NOMO-1 (cell line): Measurements from ENCODE around the gene HMGXB4.

Source experiments
- DNase-seq, 2 experiments: peaks; one replicate each; lab custom pipeline; 2025; ENCODE audit not compliant: unreplicated experiment in 2 of 2; lab: John Stamatoyannopoulos, UW

Gene HMGXB4

DNA sequence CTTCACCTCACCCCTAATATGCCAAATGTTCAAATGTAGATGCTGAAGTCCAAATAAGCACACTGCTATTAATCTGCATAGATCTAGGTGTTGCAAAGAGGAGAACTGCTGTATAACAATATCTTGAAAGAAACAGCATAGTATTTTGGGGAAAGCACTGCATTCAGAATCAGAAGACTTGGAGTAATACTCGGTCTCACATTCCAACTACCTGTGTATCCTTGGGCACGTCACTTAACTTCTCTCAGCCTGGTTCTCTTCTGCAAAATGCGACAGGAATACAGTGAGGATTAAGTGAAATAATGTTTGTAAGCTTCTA lies 332 bp upstream of the HMGXB4 start:
- no peak for DNase-seq

DNA sequence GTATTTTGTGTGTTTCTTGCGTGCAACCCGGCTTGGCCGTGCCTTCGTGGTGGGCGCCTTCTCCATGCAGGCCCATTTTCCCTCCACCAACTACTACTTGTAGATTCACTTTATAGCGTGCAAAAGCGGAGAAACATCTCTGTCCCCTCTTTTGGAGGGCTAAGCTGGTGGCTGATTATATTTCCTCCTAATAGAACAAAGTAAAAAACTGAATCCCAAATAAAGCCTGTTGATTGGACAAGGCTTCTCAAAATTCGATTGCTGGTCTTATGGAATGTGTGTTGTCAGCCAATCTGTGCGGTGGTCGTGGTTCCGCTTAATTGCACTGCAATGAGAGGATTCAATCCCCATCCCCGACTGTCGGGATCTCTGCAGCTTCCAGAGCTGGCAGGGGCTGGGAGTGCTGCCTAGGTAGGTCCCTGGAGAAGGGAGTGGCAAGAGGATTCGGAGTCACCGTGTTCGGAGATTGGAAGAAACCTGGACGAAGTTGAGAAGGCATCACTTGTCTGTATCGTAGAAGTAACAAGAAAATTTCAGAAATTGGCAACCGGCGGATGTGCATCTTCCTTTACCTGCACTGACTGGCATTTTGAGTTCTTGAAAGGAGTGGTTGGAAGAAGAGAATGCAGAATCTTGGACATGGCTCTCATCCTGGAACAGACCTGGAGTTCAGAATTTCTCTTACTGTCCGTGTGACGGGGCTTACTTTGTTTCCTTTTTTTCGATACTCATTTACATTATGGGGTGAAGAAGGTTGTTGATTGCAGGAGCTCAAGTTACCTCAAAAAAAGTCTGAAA lies 1.1 kb downstream of the HMGXB4 start:
- DNase-seq, result no peak

DNA sequence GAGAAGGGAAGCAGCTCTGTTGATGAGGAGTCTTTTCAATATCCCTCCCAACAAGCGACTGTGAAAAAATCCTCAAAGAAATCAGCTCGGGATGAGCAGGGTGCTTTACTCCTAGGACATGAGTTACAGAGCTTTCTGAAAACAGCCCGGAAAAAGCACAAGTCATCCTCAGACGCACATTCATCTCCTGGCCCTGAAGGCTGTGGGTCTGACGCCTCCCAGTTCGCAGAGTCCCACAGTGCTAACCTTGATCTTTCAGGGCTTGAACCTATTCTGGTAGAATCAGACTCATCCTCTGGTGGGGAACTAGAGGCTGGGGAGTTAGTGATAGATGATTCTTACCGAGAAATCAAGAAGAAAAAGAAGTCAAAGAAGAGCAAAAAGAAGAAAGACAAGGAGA lies 7.7 kb downstream of the HMGXB4 start:
- DNase-seq, result no peak

DNA sequence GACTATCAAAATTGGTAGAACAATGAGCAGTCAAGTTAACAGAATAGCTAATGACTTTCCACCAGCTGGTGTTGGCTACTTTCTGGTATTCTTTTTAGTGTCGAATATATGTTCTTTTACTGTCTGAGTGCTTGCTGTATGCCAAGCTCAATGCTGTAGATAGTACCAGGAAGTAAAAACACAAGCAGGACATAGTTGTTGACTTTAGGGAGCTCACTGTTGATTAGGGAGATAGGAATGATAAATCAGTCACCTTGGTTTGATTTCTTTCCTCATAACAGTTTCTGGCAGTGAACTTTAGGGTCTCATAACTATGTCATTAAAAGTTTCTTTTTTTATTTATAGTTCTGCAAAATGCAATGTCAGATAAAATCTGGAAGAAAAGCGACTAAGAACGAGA lies 9.0 kb downstream of the HMGXB4 start:
- DNase-seq, result no peak

DNA sequence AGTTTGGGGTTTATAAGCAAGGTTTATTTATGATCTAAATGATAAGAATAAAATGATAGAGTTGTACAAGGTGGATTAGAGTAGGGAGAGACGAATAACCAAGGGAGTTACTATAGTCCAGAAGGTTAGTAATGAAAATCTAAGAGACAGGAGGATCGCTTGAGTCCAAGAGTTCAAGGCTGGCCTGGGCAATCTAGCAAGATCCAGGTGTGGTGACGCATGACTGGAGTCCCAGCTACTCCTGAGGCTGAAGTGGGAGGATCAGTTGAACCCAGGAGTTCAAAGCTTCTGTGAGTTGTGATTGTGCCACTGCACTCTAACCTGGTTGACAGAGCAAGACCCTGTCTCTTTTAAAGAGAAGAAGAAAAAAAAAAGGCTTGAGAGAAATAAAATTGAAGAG lies 12.3 kb downstream of the HMGXB4 start:
- DNase-seq, result no peak

DNA sequence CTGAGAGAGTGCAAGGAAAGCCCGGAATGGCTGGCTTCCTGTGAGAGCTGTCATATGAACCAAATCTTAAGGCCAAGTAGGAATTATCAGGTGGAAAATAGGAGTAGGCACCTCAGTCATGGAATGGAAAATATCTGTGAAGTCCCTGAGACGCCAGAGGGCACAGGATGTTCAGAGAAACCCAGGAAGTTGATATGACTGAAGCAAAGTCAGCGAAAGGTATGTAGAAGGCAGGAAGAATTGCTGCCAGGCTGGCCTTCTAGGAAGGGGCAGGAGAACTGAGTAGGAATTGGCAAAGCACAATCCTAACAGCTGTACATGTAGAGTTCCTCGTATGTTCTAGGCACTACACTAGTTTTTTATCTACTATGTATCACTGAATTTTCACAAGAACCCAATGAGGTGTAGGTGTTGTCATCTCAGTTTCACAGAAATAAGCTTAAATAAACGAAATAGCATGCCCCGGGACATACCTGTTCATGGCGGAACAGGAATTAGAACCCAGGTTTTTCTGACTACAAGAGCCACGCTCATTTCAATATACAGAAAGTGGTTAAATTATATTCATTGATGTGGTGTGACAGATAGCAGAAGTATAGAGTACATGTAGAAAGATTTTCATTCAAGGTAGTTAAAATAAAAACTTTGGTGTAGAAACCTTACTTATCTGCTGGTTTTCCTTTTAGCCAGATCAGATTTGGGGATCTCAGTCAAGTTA lies 17.0 kb downstream of the HMGXB4 start:
- no peak for DNase-seq

DNA sequence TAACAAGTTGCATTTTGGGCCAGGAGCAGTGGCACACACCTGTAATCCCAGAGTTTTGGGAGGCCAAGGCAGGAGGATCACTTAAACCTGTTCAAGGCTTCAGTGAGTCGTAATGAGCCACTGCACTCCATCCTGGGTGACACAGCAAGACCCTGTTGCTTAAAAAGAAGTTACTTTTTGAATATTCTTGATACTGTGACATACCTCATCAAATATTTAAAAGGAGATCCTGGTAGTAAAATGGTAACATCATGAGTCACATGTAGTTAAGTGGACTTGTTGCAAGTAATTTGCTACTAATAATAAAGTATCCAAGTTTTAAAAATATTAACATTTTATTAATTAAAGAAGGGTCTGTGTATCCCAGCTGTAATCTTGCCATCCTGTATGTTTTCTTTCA lies 18.3 kb downstream of the HMGXB4 start:
- DNase-seq, result no peak

DNA sequence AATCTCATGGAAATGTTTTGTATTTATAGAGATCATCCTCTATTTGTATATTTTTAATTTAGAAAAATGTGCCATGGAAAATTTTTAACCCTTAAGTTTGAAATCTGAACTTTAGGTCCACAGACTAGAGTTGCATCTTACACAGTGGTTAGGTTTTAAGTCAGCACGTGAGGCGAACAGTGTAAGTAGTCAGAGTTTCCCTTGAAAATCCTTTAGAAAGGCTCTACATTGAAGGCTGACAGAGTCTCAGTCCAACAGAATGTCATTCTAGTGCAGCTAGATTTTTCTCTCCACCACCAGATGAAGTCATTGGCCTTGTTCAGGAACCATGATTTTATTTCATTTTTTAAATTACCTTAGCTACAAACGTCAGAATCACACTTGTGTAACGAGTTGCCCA lies 18.7 kb downstream of the HMGXB4 start:
- no peak for DNase-seq

DNA sequence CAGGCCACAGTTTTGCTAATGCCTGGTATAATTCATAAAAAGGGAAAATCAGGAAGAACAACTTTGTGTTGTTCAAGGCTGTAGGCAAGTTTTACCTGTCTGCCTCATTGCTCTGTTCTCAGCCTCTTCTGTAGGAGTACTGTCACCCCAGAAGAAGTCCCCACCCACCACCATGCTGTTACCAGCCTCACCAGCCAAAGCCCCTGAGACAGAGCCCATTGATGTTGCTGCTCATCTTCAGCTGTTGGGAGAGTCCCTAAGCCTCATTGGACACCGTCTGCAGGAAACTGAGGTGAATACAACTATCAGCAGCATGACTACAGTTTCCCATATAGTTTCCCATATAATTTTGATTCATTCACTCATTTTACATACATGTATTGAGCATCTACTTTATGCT lies 30.8 kb downstream of the HMGXB4 start:
- DNase-seq, result no peak

DNA sequence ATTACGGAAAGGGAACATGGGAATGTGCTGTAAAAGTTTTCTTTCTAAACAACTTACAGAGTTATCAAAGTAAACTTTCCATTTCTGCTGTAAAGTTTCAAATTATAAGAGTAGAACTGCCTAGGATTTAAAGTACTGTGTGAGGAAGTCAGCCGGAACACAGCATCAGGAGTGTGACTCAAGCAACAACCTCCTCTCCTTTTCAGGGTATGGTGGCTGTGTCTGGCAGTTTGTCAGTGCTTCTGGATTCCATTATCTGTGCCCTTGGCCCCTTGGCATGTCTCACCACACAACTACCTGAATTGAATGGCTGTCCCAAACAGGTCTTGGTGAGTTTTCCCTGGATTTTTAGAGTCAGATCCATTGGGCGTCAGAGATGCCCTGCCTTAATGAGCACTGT lies 35.5 kb downstream of the HMGXB4 start:
- no peak for DNase-seq

DNA sequence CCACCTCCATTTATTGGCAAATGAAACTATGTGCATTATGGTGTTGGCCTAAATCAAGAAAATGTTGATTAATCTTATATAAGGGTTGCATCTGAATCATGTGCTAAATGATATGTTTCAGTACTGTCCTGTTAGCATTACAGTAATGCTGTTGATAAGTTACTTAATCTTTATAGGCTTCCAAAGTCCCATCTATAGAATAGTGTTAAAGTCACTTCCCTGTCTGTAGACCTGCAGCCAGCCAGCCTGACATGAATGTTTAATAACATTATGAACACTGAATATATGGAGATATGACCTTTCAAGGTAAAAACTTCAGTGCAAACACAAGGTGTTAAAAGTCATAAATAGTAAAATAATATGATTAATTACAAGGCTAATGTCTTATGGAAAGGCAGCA lies 38.8 kb downstream of the HMGXB4 start:
- DNase-seq, result no peak

DNA sequence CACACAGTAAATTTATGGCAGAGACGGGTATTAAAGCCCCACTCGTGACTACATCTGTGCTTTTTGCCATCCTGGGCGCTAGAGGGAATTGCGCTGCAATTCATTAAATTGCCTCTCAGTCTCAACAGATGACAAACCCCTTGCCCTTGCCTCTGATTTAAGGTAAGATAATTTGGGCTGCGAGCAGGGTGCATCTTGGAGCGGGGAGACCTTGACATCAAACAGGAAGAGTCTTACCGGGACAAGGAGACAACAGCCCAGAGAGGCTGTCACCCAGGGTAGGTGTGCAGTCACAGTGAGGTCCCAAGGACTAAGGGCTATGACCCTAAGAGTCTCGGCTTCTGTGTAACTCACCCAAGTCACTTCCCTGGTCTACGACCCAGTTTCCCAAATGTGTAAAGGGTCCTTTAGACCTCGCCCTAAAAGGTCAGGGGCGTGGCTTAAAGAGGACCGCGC lies 42.0 kb downstream of the HMGXB4 start:
- no peak for DNase-seq

DNA sequence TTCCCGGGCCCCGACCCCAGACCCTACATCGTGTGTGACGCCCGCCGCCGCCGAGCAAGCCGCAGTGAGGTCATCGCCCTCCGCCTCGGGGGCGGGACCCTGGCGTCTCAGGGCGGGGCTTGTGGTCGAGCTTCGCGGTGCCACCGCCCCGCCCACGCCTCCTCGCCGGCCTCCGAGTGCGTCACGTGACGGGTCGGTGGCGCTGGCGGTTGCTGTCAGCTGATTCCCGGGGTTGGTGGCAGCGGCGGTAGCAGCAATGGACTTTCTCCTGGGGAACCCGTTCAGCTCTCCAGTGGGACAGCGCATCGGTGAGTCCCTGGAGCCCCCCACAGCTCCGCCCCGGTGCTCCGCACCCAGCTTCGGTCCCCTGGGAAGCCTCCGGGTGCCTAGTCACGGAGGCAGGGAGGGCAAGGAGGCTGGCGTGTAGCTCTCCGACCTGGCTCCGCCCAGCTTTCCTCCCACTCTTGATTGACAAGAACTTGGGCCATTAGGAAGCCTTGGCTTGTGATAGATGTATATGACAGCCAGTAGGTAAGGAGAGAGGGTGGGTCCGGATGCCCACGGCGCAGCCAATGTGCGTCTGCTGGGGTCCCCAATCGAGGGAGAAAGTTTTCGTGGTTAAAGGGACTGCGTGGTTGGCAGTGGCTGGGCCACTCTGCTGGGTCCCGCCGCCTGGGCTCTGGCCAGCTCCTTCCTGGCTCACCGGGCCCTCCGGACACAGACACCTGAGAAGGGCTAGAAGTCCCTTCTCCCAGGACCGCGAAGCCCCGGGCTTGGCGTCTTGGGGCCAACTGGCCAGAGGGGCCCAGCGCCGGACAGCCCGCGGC lies 42.6 kb downstream of the HMGXB4 start, which contains the start of gene TOM1:
TSS of gene TOM1 (plus strand) at position 222 of the 827 bp plus-strand sequence. CDS start at position 257, 35 bp downstream.
- peak; percentile 95 for DNase-seq

DNA sequence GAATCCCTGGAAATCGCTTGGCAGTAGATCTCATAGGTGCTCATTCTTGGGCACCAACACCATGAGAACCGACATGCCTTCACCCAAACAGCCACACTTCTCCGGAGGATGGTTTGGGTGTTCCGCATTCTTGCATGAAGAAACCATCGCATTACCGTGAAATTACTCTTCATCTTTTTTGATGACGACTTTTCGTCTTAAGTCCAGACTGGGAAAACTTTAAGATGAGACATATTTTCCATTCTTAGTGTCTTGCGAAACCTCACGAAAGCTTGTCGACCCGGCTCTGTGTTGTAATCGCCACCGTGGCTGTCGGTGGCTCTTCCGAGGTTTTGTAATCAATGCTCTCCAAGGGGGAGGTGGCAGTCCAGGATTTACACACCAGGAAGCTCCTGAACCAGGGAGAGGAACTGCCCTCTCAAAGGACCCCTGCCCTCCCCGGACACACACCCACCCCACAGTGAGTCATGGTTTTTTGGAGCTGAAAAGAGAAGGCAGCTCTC lies 44.1 kb downstream of the HMGXB4 start:
- peak; percentile 91 to 98 for DNase-seq

DNA sequence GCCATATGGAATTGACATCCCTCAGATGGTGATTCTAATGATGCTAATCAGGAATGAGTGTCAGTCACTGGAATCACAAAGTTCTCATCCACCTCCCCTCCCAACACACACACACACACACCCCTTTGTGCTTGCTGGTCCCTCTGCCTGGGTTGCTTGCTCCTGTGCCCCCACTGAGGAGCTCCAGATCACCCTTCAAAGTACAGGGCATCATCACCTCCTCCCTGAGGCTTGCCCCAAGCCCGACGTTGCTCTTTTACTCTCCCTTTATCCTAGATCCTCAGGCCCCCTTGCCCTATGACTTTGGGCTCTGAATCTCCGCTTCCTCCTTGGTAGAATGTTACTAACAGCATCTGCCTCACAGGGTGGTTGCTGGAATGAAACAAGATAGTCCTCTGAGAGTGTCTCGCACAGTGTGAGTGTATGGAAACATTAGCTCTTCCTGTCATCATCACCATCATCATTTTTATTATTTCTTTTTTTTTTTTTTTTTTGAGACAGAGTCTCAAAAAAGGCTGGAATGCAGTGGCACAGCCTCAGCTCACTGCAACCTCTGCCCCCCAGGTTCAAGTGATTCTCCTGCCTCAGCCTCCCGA lies 45.8 kb downstream of the HMGXB4 start:
- no peak for DNase-seq

DNA sequence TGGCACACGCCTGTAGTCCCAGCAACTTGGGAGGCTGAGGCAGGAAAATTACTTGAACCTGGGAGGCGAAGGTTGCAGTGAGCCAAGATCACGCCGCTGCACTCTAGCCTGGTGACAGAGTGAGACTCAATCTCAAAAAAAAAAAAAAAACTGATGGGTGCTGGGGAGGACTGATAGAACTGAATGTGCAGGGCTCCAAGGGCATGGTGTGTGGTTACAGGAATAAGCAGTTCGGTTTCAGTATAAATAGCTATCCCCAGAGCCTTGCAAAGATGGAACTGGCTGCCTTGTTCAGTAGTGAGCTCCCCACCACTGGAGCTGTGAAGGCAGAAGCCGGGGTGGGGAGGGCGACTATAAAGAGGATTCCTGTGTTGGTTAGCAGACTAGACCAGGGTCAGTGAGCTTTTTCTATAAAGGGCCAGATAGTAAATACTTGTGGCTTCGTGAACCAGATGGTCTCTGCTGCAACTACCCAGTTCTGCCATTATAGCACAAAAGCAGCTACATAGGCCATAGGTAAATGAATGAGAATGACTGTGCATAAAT lies 48.3 kb downstream of the HMGXB4 start:
- no peak for DNase-seq

DNA sequence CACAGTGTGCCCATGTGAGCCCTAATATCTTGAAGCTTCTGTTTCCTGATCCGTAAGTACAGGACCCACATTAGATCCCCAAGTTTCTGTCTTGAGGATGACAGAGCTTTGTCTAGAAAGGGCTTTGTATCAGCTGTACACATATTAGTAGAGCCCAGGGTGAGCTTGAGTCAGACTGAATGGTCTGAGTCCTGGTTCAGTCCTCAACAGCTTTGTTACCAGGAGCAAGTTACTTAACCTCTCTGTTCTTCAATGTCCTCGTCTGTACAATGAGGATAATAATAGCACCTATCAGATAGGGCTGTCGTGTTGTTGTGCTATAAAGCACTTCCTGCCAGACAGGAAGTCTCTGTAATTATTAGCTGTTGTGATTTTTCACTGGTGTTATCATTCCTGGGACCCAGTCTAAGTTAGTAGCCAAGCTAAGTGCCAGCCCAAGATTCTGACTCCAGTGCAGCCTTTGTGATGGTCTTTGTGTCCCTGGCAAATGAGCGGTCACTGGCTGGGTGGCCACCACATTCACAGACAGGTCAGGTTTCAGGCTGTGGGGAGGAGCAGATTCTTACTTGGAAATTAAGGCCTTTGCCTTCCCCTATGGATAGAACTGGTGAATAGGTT lies 49.2 kb downstream of the HMGXB4 start:
- no peak for DNase-seq

DNA sequence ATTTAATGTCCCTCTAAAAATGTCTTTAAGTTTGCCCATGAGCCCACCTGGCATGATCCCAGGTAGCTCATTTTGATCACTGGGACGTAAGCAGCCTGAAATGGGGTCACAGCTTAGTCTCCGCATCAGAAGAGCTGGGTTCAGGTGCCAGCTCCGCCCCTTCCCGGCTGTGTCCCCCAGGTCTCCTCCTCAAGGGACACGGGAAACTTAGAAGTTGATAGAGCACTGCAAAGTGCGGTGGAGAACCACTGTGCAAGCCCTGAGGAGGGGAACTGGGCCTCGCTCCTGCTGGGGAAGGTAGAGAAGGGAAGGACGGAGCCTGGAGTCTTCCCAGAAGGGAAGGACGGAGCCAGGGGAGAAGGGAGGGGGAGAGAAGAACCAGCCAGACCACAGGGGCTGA lies 50.1 kb downstream of the HMGXB4 start:
- DNase-seq, result no peak

DNA sequence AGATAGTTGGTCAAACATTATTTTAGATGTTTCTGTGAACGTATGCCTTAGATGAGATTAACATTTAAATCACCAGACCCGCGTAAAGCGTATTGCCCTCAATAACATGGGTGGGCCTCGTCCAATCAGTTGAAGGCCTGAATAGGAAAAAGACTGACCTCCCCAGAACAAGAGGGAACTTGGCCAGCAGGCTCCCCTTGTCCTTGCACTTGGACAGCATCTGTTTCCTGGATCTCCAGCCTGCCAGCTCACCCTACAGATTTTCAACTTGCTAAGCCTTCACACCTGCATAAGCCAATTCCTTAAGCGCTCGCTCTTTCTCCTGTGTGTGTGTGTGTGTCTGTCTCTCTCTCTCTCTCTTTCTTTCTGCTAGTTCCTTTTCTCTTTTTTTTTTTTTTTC lies 50.6 kb downstream of the HMGXB4 start:
- no peak for DNase-seq

DNA sequence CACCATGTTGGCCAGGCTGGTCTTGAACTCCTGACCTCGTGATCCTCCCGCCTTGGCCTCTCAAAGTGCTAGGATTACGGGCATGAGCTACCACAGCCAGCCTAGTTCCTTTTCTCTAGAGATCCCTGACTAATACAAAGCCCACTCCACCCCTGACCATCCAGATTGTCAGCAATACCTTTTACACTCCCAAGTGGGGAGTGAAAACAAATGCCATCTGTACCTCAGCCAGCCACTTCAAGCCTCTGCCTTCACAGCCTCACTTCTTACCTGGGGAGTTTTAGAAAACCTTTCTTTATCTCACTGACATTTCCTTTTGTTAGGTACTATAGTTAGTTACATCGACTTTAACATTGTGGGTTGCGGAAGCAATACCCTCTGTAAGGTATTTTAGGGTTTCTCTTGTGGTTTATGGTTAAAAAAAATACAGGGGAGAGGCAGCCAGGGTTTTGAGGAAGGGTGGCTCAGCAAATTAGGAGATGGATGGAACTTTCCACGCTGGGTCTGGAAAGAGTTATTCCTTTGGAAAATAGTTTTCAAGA lies 51.3 kb downstream of the HMGXB4 start:
- DNase-seq, result peak in 1 of 2 experiments; percentile 51
